Measurements from ENCODE around the gene MAPKAP1.

Gene MAPKAP1

DNA sequence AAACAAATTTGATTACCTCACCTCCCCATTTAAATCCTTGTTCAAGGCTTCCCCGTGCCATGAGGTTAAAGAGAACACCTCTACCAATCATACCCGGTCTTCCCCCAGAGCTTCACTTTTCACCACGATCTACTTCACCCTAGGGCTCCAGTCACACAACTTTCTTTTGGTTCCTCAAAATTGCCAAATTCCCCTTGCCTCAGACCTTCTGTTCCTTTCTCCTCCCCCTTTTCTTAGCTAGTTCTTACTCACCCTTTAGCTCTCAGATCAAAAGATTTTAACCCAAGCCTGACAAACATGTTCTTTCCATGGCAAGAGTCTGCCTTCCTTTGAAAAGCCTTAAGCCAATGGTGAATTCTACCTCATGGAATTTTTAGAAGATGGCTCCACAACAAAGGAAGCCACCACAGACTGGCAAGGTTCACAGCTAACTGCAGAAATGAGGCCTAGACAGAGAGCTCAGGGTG, 56.7 kb downstream of the MAPKAP1 start:
- H3K4me1 ChIP-seq (ENCODE audit: insufficient read depth, low read length, severe bottlenecking), result peaks cover 39% of the 10 kb centered on the region
- H3K27ac ChIP-seq (ENCODE audit: low read depth, low read length, poor library complexity, severe bottlenecking), result no peak overlapping the region
- no peaks in the 10 kb centered on the region for H3K9me2 ChIP-seq (ENCODE audit: low read depth, low read length)
- H3K9me3 ChIP-seq (ENCODE audit: low read length), result no peaks in the 10 kb centered on the region
- H3K36me3 ChIP-seq (ENCODE audit: insufficient read depth, low read length), result peaks cover 20% of the 10 kb centered on the region
- H3K79me2 ChIP-seq (ENCODE audit: insufficient read depth, low read length), result no peaks in the 10 kb centered on the region
- H3K4me2 ChIP-seq (ENCODE audit: low read length), result no peak overlapping the region; the same call in 1 of the 2 replicates
- H3K27me3 ChIP-seq (ENCODE audit: insufficient read depth, low read length), result no peaks in the 10 kb centered on the region
- H4K20me1 ChIP-seq (ENCODE audit: insufficient read depth, low read length), result no peaks in the 10 kb centered on the region
- TF ChIP-seq, protein P1, sequence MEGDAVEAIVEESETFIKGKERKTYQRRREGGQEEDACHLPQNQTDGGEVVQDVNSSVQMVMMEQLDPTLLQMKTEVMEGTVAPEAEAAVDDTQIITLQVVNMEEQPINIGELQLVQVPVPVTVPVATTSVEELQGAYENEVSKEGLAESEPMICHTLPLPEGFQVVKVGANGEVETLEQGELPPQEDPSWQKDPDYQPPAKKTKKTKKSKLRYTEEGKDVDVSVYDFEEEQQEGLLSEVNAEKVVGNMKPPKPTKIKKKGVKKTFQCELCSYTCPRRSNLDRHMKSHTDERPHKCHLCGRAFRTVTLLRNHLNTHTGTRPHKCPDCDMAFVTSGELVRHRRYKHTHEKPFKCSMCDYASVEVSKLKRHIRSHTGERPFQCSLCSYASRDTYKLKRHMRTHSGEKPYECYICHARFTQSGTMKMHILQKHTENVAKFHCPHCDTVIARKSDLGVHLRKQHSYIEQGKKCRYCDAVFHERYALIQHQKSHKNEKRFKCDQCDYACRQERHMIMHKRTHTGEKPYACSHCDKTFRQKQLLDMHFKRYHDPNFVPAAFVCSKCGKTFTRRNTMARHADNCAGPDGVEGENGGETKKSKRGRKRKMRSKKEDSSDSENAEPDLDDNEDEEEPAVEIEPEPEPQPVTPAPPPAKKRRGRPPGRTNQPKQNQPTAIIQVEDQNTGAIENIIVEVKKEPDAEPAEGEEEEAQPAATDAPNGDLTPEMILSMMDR (IDR thresholded peaks at IDR 0.05; ENCODE audit: low read length), result no peak
- no peak for TF ChIP-seq EZH2 (IDR thresholded peaks at IDR 0.05; ENCODE audit: borderline replicate concordance, low read length)
- no peak overlapping the region for H2AFZ ChIP-seq (ENCODE audit: low read length)
- no peak overlapping the region for H3K9ac ChIP-seq (ENCODE audit: low read length)
- H3F3A ChIP-seq (ENCODE audit: insufficient read depth, low read length), result no peaks in the 10 kb centered on the region
- H3K4me3 ChIP-seq (ENCODE audit: low read depth, low read length, poor library complexity, severe bottlenecking), result no peak overlapping the region

DNA sequence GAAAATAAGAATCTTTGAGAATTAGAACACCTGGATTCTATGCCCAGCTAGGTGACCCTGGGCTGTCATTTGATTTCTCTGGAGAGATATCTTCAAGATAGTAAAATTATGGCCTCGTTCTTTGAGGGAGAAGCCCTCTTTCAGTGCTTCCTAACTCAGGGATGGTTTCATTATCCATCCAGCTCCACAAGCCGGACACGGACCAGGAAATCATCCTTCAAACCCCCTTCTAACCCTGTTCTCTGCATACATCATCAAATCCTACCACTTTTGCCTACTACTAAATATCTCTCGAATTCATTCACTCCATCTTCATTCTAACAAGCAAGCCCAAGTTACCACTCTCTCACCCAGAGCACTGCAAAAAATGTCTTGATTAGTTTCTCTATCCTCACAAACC, 57.2 kb downstream of the MAPKAP1 start:
- H3K4me2 ChIP-seq (ENCODE audit: low read length), result no peak overlapping the region; the same call in 1 of the 2 replicates

DNA sequence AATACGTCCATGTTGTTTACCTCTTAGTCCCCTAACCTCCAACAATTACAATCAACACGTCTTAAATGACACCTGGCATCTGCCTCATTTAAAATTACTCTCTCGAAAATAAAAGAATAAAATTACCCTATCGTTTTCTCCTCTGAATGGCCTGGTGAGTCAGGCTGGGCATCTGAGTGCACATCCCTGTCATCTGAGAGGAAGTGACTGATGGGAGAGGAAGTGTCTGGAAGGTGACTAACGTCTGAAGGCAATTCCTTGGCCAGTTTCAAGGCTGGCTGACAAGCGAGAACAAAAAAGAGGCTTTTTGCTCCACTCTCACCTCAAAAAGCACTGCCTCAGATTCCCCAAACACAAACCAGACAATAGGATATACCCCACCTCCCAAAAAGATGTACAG, 57.7 kb downstream of the MAPKAP1 start:
- H4K20me1 ChIP-seq (ENCODE audit: insufficient read depth, low read length), result no peaks in the 10 kb centered on the region
- H3K9me2 ChIP-seq (ENCODE audit: low read depth, low read length), result no peaks in the 10 kb centered on the region
- peaks cover 20% of the 10 kb centered on the region for H3K36me3 ChIP-seq (ENCODE audit: insufficient read depth, low read length)
- no peak overlapping the region for H3K4me2 ChIP-seq (ENCODE audit: low read length)
- no peak overlapping the region for H3K9ac ChIP-seq (ENCODE audit: low read length)
- H3K4me1 ChIP-seq (ENCODE audit: insufficient read depth, low read length, severe bottlenecking), result peaks cover 39% of the 10 kb centered on the region
- H3F3A ChIP-seq (ENCODE audit: insufficient read depth, low read length), result no peaks in the 10 kb centered on the region
- no peak overlapping the region for H2AFZ ChIP-seq (ENCODE audit: low read length)
- no peaks in the 10 kb centered on the region for H3K9me3 ChIP-seq (ENCODE audit: low read length)
- no peak overlapping the region for H3K4me3 ChIP-seq (ENCODE audit: low read depth, low read length, poor library complexity, severe bottlenecking)
- no peaks in the 10 kb centered on the region for H3K79me2 ChIP-seq (ENCODE audit: insufficient read depth, low read length)
- no peak overlapping the region for H3K27ac ChIP-seq (ENCODE audit: low read depth, low read length, poor library complexity, severe bottlenecking)
- TF ChIP-seq, protein P1 (IDR thresholded peaks at IDR 0.05; ENCODE audit: low read length), result no peak
- no peaks in the 10 kb centered on the region for H3K27me3 ChIP-seq (ENCODE audit: insufficient read depth, low read length)

More for the DNA sequence above, 57.2 kb downstream of the MAPKAP1 start:
- H3K9me2 ChIP-seq (ENCODE audit: low read depth, low read length), result no peaks in the 10 kb centered on the region
- no peak for TF ChIP-seq EZH2 (IDR thresholded peaks at IDR 0.05; ENCODE audit: borderline replicate concordance, low read length)
- TF ChIP-seq, protein P1 (IDR thresholded peaks at IDR 0.05; ENCODE audit: low read length), result no peak
- H4K20me1 ChIP-seq (ENCODE audit: insufficient read depth, low read length), result no peaks in the 10 kb centered on the region
- H2AFZ ChIP-seq (ENCODE audit: low read length), result no peak overlapping the region
- no peaks in the 10 kb centered on the region for H3K79me2 ChIP-seq (ENCODE audit: insufficient read depth, low read length)
- no peaks in the 10 kb centered on the region for H3K27me3 ChIP-seq (ENCODE audit: insufficient read depth, low read length)
- H3K9ac ChIP-seq (ENCODE audit: low read length), result no peak overlapping the region
- peaks cover 20% of the 10 kb centered on the region for H3K36me3 ChIP-seq (ENCODE audit: insufficient read depth, low read length)
- no peak overlapping the region for H3K27ac ChIP-seq (ENCODE audit: low read depth, low read length, poor library complexity, severe bottlenecking)
- no peaks in the 10 kb centered on the region for H3K9me3 ChIP-seq (ENCODE audit: low read length)
- no peaks in the 10 kb centered on the region for H3F3A ChIP-seq (ENCODE audit: insufficient read depth, low read length)
- H3K4me1 ChIP-seq (ENCODE audit: insufficient read depth, low read length, severe bottlenecking), result peaks cover 39% of the 10 kb centered on the region
- no peak overlapping the region for H3K4me3 ChIP-seq (ENCODE audit: low read depth, low read length, poor library complexity, severe bottlenecking)
